Stimulated activated CD4-positive, alpha-beta T cell treated with anti-CD3 and anti-CD28 coated beads, TNF-alpha, amount 100 ng/mL, for 1 hour (primary cell): ENCODE data around the gene NFIX.

Experiments used
- DNase-seq, 3 donors: peaks; one replicate each; pipeline ENCODE4 v3.0.0-alpha.2; 2020; ENCODE audit warnings: low read depth in 3 of 3, low spot score in 1 of 3

NFIX gene

DNA sequence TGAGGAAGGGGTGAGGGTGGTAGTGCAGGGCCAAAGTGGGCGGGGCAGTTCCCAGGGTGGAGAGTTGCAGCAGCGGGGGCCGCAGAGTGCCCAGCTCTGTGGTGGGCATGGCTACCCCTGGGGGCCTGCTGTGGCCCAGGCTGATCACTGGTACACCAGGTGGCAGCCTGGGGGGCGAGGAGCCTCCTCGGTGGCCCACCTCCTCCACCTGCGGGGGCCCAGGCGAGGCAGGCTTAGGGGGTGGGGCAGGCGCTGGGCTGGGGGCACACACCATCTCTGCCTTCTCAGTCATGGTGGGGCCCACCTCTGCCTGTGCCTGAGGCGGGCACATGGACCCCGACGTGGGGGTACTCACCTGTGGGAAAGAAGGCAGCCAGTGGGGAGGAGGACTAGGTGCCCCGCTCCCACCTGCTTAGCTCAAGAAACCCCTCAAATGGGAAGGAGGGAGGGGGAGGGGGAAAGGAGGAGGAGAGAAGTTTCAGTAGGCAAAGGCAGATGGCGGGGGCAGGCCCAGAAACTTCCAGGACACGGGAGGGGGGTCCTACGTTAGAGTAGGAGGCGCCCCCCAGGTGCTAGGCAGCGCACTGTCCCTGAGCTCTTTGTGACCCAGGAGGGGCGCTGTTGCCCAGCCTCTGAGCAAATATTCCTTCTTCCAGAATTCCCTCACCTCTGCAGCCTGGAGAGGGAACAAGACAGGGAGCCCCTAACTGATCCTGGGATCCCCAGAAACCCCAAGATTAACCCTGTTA lies 105.7 kb downstream of the NFIX start:
- no peak for DNase-seq

DNA sequence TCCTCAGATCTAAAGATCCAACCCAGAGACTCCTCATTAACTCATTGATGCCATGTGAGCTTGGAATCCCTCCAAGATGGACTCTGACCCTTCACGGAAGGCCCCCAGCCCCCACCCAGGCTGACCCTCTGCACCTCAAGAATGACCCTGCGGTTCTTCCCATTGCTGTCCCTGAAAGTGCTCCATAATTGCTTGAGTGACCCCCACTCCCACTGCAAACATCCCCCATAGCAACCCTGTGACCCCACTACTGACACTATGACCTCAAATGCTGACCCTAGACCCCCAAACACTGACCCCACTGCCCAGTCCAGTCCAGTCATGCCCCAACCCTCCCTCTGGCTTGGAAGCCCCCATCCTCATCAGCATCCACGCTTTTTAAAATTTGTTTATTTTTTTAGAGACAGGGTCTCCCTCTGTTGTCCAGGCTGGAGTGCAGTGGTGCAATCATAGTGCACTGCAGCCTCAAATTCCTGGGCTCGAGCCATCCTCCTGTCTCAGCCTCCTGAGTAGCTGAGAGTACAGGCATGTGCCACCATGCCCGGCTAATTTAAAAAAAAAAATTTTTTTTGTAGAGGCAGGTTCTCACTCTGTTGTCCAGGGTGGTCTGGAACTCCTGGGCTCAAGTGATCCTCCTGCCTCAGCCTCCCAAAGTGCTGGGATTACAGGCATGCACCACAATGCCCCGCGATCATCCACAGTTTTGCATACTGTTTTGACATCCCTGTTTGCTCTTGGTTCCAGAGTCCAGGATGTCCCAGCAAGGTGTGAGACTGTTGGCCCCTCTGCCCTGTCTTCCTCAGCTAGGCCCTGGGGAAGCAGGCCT lies 106.5 kb downstream of the NFIX start:
- no peak for DNase-seq

DNA sequence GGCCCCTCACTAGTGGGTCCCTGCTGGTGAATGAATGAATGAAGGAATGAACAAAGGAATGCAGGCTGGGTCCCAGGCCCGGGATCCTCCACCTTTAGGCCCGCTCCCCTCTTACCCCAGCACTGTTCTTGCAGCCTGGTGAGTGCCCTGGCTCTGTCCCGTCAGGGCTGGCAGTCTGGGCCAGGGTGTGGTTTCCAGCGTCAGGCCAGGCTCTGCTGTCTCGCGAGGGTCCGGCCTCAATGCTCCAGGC lies 107.1 kb downstream of the NFIX start:
- DNase-seq: no peak

DNA sequence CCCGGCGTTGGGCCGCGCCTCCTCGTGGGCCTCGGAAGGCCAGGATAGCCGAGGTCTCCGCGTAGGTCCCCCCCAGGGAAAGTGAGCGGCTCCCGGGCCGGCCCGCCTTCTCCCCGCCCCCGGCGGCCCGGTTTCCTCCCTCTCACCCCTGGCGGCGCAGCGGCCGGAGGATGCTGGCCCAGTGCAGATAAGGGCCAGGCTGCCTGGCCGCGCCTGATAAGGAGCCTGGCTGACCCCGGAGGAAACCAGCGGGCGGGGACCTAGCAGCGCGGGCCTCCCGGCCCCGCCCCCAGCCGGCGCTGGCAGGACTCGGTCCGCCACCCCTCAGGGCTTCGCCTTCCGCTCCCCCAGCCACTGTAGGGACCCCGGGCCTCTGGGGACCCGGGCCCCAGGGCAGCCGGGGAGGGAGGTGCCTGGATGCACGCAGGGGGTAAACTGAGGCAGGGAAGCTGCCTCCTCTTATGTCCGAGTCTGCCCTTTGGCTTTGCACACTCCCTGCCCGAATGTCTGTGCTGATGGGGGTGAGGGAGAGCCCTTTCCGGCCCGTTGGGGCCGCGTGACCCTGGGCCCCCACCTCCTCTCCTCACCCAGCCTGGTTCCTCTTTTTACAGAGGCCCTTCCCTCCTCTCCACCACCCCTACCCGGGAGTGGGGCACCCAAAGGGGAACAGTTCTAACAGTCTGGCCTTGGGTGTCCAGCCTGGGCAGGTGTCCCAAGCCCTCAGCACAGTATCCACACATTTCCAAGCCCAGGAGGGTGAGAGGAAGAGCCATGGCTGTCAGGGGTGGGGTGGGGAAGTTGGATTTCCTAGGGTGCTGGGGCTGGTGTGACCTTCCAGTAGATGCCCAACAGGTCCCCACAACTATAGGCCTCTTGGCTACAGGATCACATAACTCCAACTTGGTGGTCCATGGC lies 107.6 kb downstream of the NFIX start, which contains the start of gene LYL1:
Gene LYL1, minus strand, starts transcription at position 193 of the 915 bp plus-strand sequence. CDS start 1,687 bp downstream, outside the sequence.
- no peak for DNase-seq

DNA sequence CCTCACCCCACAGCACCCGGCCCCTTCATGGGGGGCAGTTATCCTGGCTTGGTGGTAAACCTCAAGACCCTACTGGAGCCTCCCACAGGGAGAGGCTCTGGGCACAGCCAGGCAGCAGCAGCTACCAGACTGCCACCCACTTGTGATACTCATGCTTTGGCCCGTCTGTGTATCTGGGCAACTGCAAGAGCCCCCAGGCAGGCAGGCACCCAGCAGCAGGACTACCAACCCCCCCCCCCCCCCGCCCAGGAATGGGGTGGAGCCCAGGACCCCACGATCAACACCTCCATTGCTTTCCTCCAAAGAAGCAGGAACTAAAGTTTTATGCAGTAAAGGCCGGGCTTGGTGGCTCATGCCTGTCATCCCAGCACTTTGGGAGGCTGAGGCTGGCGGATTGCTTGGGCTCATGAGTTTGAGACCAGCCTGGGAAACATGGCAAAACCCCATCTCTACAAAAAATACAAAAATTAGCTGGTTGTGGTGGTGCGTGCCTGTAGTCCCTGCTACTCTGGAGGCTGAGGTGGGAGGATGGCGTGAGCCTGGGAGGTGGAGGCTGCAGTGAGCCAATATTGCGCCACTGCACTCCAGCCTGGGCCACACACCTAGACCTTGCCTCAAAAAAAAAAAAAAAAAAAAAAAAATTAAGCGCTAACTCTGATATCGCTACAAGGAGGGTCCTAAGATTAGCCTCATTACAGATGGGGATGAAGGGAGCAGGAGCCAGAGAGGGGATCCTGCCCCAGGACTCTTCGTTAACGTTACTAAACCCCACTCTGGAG lies 108.5 kb downstream of the NFIX start:
- no peak for DNase-seq

DNA sequence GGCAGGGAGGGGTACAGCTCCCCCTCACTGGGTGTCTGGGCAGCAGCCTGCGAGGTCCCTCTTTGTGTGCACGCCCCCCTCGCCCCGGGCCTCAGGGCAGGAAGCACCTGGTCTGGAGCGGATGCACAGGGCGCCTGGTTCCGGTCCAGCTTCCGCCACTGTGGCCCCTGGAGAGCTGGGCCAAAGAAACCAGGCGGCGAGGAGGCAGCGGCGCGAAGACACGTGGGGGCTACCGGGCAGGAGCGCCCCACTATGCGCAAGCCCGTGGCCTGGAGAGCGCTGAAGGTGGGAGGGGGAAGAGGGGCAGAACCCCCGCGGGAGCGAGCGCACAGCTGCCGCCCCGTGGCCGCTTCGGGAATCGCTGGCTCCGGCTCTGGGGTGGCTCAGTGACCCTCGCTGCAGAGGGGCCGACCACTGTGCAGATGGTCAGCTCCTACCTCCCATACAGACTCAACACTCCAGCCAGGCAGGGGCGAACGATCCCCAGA lies 109.1 kb downstream of the NFIX start:
- DNase-seq: peak in 1 of 3 donors; percentile 62

DNA sequence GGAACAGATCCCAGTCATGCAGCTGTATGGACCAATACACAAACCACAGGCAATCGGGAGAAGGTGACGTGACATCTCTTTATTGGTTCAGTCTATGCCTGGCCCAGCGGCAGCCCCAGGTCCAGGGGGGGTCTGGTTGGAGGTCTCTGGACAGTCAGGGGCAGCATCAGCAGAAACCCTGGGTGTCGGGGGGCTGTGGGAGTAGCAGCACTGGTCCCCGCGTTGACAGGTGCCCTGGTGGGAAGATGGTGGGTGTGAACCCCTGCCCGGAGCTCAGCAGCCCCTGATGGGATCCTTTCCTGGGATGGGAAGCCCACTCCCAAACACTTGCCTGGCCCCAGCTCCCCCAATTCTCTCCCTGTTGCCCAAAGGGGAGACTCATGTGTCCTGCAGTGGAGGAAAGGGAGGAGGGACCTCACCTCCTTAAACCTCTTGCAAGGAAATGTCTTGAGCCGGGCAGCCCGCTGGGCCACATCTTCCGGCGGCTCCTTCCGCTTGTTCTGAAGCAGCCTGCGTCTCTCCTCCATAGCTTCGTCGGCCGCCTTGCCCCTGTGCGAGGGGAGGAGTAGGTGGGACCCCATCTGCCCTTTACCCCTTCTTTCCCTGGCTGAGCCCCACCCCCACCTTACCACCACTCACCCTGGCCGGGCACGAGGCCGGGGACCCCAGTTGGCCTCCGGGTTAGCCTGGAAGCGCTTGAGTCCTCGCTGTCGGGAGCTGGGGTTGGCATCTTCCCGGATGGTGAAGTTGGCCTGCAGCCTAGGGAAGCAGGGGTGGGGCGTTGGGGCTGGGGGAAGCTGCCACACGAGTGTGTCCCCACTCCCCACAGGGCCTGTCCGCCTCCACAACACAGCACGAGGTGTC lies 109.8 kb downstream of the NFIX start:
- no peak for DNase-seq

DNA sequence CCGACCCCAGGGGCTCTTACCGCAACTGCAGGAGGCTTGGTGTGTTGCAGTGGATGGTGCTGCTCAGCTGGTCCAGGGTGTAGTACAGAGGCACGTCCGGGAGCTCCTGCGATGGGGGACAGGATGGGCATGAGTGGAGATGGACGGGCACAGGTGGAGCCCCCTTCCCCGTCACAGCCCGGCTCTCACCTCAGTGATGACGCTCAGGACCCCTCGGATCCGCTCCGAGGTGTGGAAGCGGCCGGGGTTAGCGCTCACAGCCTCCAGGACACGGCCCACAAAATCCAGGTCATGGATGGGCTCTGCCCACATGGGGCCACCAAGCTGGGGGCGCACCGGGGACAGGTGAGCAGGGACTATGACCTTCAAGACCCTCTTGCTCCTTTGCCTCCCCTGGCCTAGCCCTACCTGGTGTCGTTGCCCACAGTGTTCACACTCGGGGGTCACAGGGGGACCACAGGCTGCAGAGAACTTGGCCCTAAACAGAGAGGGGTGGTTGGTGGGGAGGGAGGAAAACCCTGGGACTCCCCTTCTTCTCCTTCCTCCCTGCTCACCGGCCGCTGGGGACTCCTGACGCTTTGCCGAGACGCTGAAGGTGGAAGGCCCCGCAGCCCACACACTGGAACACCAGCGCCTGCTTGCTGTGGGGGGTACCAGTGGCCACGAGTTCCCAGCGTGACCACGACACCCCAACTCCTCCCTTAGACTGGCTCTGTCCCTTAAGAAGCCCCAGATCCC lies 114.3 kb downstream of the NFIX start:
- no peak for DNase-seq

DNA sequence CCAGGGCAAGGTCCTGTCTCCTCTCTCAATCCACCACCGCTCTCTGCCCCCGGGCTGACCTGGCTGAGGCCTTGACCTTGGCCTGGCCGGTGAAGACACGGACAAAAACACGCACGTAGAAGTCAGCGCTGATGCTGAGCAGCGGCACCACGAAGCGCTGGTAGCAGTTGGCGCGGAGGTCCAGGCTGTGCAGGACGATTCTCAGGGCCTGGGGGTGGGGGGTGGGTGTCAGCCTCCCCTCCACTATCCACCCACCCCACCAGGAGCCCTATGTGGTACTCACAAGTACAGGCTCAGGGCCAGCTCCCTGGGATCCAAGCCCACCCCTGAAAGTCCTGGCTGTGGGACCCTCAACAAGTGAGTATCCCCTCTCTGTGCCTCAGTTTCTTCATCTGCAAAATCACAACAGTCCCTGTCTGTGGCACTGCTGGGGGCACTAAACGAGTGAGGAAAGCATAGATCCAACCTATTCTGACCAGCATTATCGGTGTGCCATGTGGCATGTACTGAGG lies 114.9 kb downstream of the NFIX start:
- no peak for DNase-seq

DNA sequence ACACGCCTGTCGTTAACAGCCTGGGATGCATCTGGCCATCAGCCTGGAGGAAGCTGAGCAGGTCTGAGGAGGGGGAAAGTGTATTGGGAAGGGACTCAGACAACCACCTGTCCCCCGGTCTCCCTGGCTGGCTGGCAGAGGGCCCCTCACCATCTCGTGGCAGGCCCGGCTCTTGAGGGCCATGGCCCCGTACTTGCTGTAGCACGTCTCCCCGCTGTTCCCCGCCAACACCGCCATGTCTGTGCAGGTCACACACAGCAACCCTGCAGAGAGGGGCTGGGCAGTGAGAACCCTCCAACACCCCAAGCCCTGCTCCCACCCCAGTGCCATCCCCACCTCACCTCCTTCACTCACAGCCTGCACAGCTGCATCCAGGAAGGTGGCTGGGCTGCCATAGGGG lies 117.3 kb downstream of the NFIX start:
- DNase-seq: no peak

DNA sequence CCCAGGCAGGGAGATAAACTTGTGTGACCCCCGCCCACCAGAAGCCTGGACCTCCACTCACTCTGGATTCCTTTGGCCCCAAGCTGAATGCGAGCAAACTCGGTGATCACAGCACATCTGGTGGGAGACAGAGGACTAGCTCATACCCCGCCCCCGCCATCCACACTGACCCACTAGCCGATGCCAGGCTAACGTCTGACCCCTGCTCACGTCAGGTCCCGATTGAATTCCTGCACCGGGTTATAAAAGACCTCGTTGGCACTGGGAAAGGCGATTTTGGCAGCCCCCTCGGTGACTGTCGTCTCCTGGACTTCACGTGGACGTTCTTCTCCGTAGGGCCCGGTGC lies 120.6 kb downstream of the NFIX start:
- no peak for DNase-seq

DNA sequence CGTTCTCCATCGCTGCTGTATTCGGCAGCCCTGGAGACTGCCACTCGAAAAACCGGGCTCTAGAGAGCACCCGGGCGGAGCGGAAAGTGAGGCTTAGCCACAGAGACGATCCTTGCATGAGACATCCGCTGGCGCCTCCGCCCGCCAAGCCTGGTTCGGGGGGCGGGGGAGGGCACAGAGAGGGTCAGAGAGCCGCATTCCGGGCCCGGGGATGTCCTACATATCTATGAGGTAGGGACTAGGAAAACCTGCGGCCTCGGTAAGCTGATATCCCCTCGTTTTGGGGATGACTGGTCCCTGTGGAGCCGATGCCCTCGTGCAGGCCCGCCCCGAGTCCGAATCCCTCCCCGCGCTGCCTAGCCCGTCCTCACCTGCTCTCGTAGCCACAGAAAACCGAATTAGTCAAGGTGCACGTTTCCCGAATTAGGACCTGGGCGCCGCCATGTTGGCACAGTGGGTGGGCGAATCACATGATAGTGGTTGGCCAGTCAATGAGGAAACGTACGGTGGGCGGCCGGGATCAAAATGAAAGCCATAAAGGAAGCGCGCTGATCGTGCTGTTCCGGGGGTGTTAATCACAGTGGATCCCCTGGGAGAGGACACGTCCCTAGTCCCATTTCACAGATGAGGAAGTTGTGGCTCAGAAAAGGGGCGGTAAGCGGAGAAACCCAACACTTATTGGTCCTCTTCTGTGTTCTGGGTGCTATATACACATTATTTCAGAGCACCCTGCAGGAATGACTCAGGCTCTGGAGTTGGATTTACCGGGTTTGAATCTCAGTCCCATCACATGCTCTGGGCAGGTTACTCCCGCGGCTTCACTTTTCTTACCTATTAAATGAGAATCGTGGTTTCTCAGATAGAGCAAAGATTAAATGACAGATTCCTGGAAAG lies 121.3 kb downstream of the NFIX start, which contains the start of gene TRMT1:
Gene TRMT1, minus strand, starts transcription at position 459 of the 894 bp plus-strand sequence. Its CDS starts 341 bp downstream, at position 118.
- DNase-seq: peak; percentile 70 to 82 (median 70)

DNA sequence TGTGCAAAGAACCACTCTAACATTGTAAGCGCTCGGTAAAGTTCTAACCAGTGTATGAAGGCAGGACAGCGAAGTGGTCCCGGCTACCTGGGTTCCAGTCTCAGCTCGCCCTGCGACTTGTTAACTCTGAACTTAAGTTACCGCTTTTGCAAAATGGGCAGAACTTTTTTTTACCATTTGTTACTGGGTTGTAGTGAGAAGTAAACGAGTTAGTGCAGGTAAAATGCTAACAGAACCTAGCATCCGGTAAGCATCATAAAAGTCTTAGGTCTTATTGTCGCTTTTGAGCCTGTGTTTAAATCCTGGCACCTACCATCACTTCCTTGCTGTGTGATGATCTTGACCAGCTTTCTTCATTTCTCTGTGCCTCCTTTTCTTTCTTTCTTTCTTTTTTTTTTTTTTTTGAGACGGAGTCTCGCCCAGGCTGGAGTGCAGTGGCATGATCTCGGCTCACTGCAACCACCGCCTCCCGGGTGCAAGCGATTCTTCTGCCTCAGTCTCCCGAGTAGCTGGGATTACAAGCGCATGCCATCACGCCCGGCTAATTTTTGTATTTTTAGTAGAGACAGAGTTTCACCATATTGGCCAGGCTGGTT lies 122.0 kb downstream of the NFIX start:
- DNase-seq: no peak

DNA sequence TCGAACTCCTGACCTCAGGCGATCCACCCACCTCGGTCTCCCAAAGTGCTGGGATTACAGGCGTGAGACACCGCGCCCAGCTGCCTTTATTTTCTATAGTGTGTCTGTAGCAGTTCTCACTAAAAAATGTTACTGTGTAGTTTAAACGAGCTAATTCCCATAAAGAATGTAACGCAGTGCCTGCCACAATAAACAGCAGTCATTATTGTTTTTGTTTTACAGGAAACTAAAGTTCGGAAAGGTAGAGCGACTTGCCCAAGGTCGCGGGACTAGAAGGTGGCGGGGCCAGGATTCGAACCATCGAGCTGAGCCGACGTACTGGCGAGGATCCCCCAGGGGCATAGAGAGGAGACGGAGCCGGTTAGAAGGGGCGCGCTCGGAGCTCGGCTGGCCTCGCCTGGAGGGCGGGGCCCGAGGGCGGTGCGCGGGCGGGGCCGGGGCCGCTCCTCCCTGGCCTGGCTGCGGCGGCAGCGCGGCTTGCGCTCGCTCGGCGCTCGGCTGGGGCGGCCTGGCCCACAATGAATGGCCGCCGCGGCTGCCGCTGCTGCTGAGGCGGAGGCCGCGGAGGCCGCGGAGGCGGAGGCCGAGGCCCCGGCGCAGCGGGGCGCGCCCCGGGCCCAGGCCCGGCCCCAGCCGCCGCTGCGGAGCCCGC lies 122.6 kb downstream of the NFIX start, which contains the start of gene NACC1:
Gene NACC1, plus strand, starts transcription at position 493 of the 652 bp plus-strand sequence. CDS start 16,944 bp downstream, outside the sequence.
- DNase-seq: peak; percentile 64 to 86 (median 78)

DNA sequence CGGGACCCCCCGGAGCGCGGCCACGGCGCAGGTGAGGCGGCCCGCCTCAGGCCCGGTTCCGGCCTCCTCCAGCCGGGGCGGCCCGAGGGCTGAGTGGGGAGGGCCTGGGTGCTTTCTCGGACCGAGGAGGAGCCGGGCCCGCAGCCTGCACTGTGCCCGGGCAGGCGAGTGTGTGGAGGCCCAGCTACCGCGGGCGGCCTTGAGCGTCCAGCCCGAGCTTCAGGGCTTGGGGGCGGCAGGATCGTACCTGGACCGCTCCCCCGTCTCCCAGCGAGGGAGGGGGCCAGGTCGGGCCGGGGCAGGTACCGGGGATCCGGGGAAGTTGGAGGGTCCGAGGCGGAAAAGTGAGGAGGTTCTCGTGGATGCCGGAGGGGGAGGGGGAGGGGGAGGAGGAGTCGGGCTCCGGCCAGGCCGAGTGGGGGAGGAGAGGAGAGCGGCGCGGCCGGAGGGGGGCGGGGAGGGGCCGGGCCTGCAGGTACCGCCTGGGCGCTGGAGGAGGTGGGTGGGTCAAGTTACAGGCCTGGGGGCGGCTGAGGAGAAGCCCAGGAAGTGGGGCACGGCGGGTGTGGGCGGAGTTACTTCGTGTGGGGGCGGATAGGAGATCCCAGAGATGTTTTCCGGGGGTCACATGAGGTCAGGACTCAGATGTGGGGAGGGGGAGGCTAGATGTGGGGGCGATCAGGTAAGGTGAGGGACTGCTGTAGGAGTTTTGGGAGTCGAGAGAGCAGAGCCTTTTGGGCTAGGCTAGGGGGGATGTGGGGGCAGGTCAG lies 123.3 kb downstream of the NFIX start:
- DNase-seq: no peak

DNA sequence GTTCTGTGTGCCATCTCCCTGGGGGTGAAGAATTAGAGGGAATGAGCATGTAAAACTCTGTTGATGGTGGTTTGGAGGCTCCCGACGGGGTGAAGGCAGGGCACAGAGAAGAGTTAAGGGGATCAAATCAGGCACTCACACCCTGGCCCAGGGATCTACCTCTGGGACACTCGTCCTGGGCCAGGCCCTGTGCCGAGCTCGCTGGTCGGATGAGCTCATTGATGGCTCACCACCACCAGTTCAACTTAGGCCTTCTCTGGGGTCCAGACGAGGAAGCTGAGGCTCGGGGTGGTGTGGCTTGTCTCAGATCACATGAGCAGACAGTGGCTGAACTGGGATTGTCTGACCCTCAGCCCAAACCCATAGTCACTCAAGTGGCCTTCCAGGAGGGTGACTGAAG lies 124.4 kb downstream of the NFIX start:
- no peak for DNase-seq
